Measurements from ENCODE around the gene FBXL17.

GRCh38 chr5:108312258-108312657 is 69.6 kb downstream of the FBXL17 start:
- TF ChIP-seq POLR2A (IDR thresholded peaks at IDR 0.05; ENCODE audit: low read depth, low read length) (no peak), CTCF (conservative IDR thresholded peaks at IDR 0.05; ENCODE audit: low read depth, low read length) (no peak), CHD1 (IDR thresholded peaks at IDR 0.05; ENCODE audit: low read depth, low read length) (no peak)

All from IMR-90 (cell line).